Keratinocyte (primary cell): ENCODE results near the gene ZNF43. TPM values are rescaled to one million over a fixed set of nuclear protein-coding genes. Genes with fewer than 3 reads are reported as not detected.
"Not testable (repeated sequence)": the region's sequence is repeated elsewhere in the genome, so short reads cannot be mapped to it uniquely, and the experiment has no call there.

Source experiments
- DNase-seq: peaks from one replicate; pipeline ENCODE4 v3.0.0-alpha.2; 2011; ENCODE audit warnings: low read depth, missing footprints, low spot score
- FAIRE-seq: peaks from 2 replicates; lab custom pipeline; 2011; peaks lifted over from hg19 to GRCh38; lab: Jason Lieb, UNC
- H2AFZ ChIP-seq: 2 replicates; pipeline ENCODE4 v1.6.0; 2012; ENCODE audit warnings: low read length, control low read depth, inconsistent platforms; ENCODE audit not compliant: control insufficient read depth
- H3K27ac ChIP-seq: 2 replicates; pipeline ENCODE4 v1.5.1; 2011; ENCODE audit warnings: low read length; ENCODE audit not compliant: control insufficient read depth, insufficient read depth
- H3K27me3 ChIP-seq: 3 replicates; pipeline ENCODE4 v1.6.0; 2011; ENCODE audit warnings: low read length; ENCODE audit not compliant: control insufficient read depth, insufficient read depth; ENCODE audit errors: extremely low read depth
- H3K36me3 ChIP-seq, 2 experiments: 2 replicates in 1 of 2; 3 replicates in 1 of 2; pipeline ENCODE4 v1.5.1; 2011; ENCODE audit warnings: low read length in 2 of 2, mild to moderate bottlenecking in 1 of 2; ENCODE audit not compliant: control insufficient read depth in 2 of 2, insufficient read depth in 2 of 2; ENCODE audit errors: extremely low read depth in 1 of 2
- H3K4me1 ChIP-seq: 3 replicates; pipeline ENCODE4 v1.5.1; 2011; ENCODE audit warnings: low read length; ENCODE audit not compliant: control insufficient read depth, insufficient read depth; ENCODE audit errors: extremely low read depth
- H3K4me2 ChIP-seq: 3 replicates; pipeline ENCODE4 v1.6.0; 2011; ENCODE audit warnings: low read depth, low read length; ENCODE audit not compliant: control insufficient read depth, insufficient read depth; ENCODE audit errors: extremely low read depth
- H3K4me3 ChIP-seq, 3 experiments: fragments of 200-600 bp in 1 of 3; sonication (generic) in 1 of 3; 2 replicates in 2 of 3; 3 replicates in 1 of 3; pipeline ENCODE4 v1.5.1; 2011 to 2016; ENCODE audit warnings: low read length in 3 of 3, mild to moderate bottlenecking in 3 of 3, control low read depth in 2 of 3, inconsistent platforms in 1 of 3, low read depth in 1 of 3, mixed read lengths in 1 of 3, mixed run types in 1 of 3, moderate library complexity in 1 of 3; ENCODE audit not compliant: control insufficient read depth in 2 of 3, insufficient read depth in 2 of 3; ENCODE audit errors: extremely low read depth in 1 of 3
- H3K79me2 ChIP-seq: 2 replicates; pipeline ENCODE4 v1.6.0; 2012; ENCODE audit warnings: low read length; ENCODE audit not compliant: control insufficient read depth, insufficient read depth
- H3K9ac ChIP-seq: 3 replicates; pipeline ENCODE4 v1.6.0; 2011; ENCODE audit warnings: low read length; ENCODE audit not compliant: control insufficient read depth, insufficient read depth; ENCODE audit errors: extremely low read depth
- H3K9me1 ChIP-seq: 3 replicates; pipeline ENCODE4 v1.6.0; 2011; ENCODE audit warnings: low read length; ENCODE audit not compliant: control insufficient read depth, insufficient read depth; ENCODE audit errors: extremely low read depth
- H3K9me3 ChIP-seq: 2 replicates; pipeline ENCODE4 v1.5.1; 2012; ENCODE audit warnings: low read depth, low read length; ENCODE audit not compliant: control insufficient read depth
- H4K20me1 ChIP-seq: 3 replicates; pipeline ENCODE4 v1.6.0; 2011; ENCODE audit warnings: low read length; ENCODE audit not compliant: control insufficient read depth, insufficient read depth; ENCODE audit errors: extremely low read depth
- CTCF ChIP-seq, 3 experiments: IDR thresholded peaks in 1 of 3; conservative IDR thresholded peaks in 1 of 3; optimal IDR thresholded peaks in 1 of 3; 2 replicates in 2 of 3; 3 replicates in 1 of 3; pipeline versions ENCODE3 to v1.5.1; 2011; ENCODE audit warnings: low read length in 3 of 3, mild to moderate bottlenecking in 3 of 3, moderate library complexity in 2 of 3, control low read depth in 1 of 3, inconsistent platforms in 1 of 3; ENCODE audit not compliant: insufficient read depth in 2 of 3; ENCODE audit errors: extremely low read depth in 1 of 3
- EZH2 ChIP-seq: IDR thresholded peaks from one replicate; pipeline ENCODE4 v1.6.1; 2012; ENCODE audit warnings: inconsistent platforms, mild to moderate bottlenecking, low read length, moderate library complexity
- dilution Hi-C: fragments of 300-500 bp; cut with MboI; formaldehyde crosslinking; loops from one replicate; pipeline ENCODE4 v1.7.0; 2020; ENCODE audit warnings: low sequenced_read_pairs; ENCODE audit not compliant: extremely low pct_ligation_motif_present
- polyA plus RNA-seq, 5 experiments: library from polyadenylated mRNA; depleted of rRNA in 3 of 5; stranded (reverse) in 3 of 5; stranded (forward) in 1 of 5; unstranded in 1 of 5; fragments of >200 nt; gene quantifications; 1 replicate in 1 of 5; 2 replicates in 3 of 5; 3 replicates in 1 of 5; pipeline versions ENCODE4 v1.2.1 to v1.2.3, GENCODE V29; 2011 to 2012; ENCODE audit warnings: missing spikeins in 2 of 5, low read depth in 1 of 5, low replicate concordance in 1 of 5

Gene ZNF43
- polyA plus RNA-seq, 1 donor (not counting 4 experiments of a cell fraction or from before 2014, with no cell fraction given), result 3.3 TPM

GRCh38 chr19:21883516-21883915 is 47.5 kb upstream of the ZNF43 start:
- Histone ChIP-seq H3K4me1 (no peaks in the 10 kb centered on the region), H4K20me1 (no peaks in the 10 kb centered on the region), H3K27ac (no peak overlapping the region), H3K79me2 (no peaks in the 10 kb centered on the region), H2AFZ (no peak overlapping the region), H3K9me3 (peaks cover 2% of the 10 kb centered on the region), H3K9me1 (no peaks in the 10 kb centered on the region), H3K4me2 (no peak overlapping the region), H3K36me3 (no peaks in the 10 kb centered on the region), H3K9ac (no peak overlapping the region), H3K4me3 (no peak overlapping the region), H3K27me3 (no peaks in the 10 kb centered on the region)
- no peak for FAIRE-seq
- dilution Hi-C loops, result no loop called here
- DNase-seq, result no peak
- no peak for TF ChIP-seq CTCF (optimal IDR thresholded peaks at IDR 0.05 in 1 of 3, IDR thresholded peaks at IDR 0.05 in 1 of 3, conservative IDR thresholded peaks at IDR 0.05 in 1 of 3; ENCODE audit: extremely low read depth in 1 of 3, insufficient read depth in 2 of 3, low read length in 3 of 3)
- TF ChIP-seq EZH2, result no peak

DNA sequence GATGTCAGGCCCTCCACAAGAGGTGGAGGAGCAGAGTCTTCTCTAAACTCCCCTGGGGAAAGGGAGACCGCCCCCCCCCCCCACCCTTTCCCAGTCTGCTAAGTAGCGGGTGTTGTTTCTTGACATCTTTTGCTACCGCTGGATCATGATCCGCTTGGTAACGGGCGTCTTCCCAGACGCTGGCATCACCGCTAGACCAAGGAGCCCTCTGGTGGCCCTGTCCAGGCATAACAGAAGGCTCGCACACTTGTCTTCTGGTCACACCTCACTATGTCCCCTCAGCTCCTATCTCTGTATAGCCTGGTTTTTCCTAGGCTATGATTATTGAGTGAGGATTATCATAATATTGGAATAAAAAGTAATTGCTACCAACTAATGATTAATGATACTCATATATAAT is 44.8 kb upstream of the ZNF43 start:
- dilution Hi-C loops, H3K4me3 ChIP-seq, H3K27ac ChIP-seq, H3K27me3 ChIP-seq, H3K36me3 ChIP-seq, H3K4me1 ChIP-seq, FAIRE-seq, H2AFZ ChIP-seq, H3K4me2 ChIP-seq, H3K9me1 ChIP-seq, H3K9me3 ChIP-seq, H4K20me1 ChIP-seq, H3K9ac ChIP-seq, H3K79me2 ChIP-seq, DNase-seq: not testable (repeated sequence)

- Histone ChIP-seq H3K9me1 (no peaks in the 10 kb centered on the region), H3K79me2 (no peaks in the 10 kb centered on the region), H3K4me1 (no peaks in the 10 kb centered on the region), H3K27me3 (no peaks in the 10 kb centered on the region), H3K9ac (no peak overlapping the region), H3K9me3 (peaks cover 2% of the 10 kb centered on the region), H4K20me1 (no peaks in the 10 kb centered on the region), H3K27ac (no peak overlapping the region), H3K4me3 (no peak overlapping the region), H2AFZ (no peak overlapping the region), H3K4me2 (no peak overlapping the region), H3K36me3 (no peaks in the 10 kb centered on the region)
- DNase-seq, result no peak
- TF ChIP-seq CTCF (optimal IDR thresholded peaks at IDR 0.05 in 1 of 3, IDR thresholded peaks at IDR 0.05 in 1 of 3, conservative IDR thresholded peaks at IDR 0.05 in 1 of 3; ENCODE audit: extremely low read depth in 1 of 3, insufficient read depth in 2 of 3, low read length in 3 of 3), result no peak
- TF ChIP-seq EZH2, result no peak
- no peak for FAIRE-seq
- dilution Hi-C loops, result no loop called here
These were observed 42.7 kb upstream of the ZNF43 start for GRCh38 chr19:21878646-21879045.
